ENCODE data around the gene PDE11A. TPM values are rescaled to one million over a fixed set of nuclear protein-coding genes. Genes with fewer than 3 reads are reported as not detected.
A peak's percentile ranks its signal among the peaks of the same experiment; 100 is the strongest.

The PDE11A gene
- total and polyA plus RNA-seq, 2 of the 13 experiments (the other 11 are each of a cell fraction or from before 2014, with no cell fraction given) = 1.2 to 1.7 TPM

GRCh38 chr2:178072383-178073301 lies at the start of gene PDE11A (continued):
- TF ChIP-seq AHDC1 (CRISPR knock-in tag; IDR thresholded peaks at IDR 0.05; ENCODE audit: borderline replicate concordance) (no peak; the same call in 1 of the 2 replicates), ZFX (CRISPR knock-in tag; IDR thresholded peaks at IDR 0.05; ENCODE audit: low read depth) (peak; percentile 81), RFX1 (IDR thresholded peaks at IDR 0.05) (no peak), SP2 (CRISPR knock-in tag; IDR thresholded peaks at IDR 0.05) (no peak), MAF1 (CRISPR knock-in tag; IDR thresholded peaks at IDR 0.05; ENCODE audit: borderline replicate concordance) (peak; percentile 54; the same call in 1 of the 2 replicates), ZNF839 (CRISPR knock-in tag; IDR thresholded peaks at IDR 0.05; ENCODE audit: borderline replicate concordance) (no peak), TEAD2 (CRISPR knock-in tag; IDR thresholded peaks at IDR 0.05) (no peak), SIX1 (CRISPR knock-in tag; IDR thresholded peaks at IDR 0.05; ENCODE audit: borderline replicate concordance) (peak; percentile 83; the same call in 1 of the 2 replicates), JUN (CRISPR knock-in tag; IDR thresholded peaks at IDR 0.05) (0 out of 2 replicates have a peak, but pooled peaks have one; percentile 55)
- TF ChIP-seq, protein P1, sequence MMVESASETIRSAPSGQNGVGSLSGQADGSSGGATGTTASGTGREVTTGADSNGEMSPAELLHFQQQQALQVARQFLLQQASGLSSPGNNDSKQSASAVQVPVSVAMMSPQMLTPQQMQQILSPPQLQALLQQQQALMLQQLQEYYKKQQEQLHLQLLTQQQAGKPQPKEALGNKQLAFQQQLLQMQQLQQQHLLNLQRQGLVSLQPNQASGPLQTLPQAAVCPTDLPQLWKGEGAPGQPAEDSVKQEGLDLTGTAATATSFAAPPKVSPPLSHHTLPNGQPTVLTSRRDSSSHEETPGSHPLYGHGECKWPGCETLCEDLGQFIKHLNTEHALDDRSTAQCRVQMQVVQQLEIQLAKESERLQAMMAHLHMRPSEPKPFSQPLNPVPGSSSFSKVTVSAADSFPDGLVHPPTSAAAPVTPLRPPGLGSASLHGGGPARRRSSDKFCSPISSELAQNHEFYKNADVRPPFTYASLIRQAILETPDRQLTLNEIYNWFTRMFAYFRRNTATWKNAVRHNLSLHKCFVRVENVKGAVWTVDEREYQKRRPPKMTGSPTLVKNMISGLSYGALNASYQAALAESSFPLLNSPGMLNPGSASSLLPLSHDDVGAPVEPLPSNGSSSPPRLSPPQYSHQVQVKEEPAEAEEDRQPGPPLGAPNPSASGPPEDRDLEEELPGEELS (CRISPR knock-in tag; IDR thresholded peaks at IDR 0.05) = peak; percentile 60
- TF ChIP-seq, protein P2, sequence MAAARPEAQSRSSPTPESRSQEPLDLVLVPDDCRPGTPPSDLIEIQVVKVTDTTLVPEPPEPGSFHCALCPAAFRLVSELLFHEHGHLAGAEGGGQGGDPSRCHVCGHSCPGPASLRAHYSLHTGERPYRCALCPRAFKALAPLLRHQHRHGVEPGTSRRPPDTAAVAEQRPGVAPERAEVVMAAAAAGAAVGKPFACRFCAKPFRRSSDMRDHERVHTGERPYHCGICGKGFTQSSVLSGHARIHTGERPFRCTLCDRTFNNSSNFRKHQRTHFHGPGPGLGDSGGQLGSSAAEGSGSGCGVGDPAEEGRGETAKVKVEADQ (CRISPR knock-in tag; IDR thresholded peaks at IDR 0.05; ENCODE audit: borderline replicate concordance) = 0 out of 2 replicates have a peak, but pooled peaks have one; percentile 61
- TF ChIP-seq, protein P3, sequence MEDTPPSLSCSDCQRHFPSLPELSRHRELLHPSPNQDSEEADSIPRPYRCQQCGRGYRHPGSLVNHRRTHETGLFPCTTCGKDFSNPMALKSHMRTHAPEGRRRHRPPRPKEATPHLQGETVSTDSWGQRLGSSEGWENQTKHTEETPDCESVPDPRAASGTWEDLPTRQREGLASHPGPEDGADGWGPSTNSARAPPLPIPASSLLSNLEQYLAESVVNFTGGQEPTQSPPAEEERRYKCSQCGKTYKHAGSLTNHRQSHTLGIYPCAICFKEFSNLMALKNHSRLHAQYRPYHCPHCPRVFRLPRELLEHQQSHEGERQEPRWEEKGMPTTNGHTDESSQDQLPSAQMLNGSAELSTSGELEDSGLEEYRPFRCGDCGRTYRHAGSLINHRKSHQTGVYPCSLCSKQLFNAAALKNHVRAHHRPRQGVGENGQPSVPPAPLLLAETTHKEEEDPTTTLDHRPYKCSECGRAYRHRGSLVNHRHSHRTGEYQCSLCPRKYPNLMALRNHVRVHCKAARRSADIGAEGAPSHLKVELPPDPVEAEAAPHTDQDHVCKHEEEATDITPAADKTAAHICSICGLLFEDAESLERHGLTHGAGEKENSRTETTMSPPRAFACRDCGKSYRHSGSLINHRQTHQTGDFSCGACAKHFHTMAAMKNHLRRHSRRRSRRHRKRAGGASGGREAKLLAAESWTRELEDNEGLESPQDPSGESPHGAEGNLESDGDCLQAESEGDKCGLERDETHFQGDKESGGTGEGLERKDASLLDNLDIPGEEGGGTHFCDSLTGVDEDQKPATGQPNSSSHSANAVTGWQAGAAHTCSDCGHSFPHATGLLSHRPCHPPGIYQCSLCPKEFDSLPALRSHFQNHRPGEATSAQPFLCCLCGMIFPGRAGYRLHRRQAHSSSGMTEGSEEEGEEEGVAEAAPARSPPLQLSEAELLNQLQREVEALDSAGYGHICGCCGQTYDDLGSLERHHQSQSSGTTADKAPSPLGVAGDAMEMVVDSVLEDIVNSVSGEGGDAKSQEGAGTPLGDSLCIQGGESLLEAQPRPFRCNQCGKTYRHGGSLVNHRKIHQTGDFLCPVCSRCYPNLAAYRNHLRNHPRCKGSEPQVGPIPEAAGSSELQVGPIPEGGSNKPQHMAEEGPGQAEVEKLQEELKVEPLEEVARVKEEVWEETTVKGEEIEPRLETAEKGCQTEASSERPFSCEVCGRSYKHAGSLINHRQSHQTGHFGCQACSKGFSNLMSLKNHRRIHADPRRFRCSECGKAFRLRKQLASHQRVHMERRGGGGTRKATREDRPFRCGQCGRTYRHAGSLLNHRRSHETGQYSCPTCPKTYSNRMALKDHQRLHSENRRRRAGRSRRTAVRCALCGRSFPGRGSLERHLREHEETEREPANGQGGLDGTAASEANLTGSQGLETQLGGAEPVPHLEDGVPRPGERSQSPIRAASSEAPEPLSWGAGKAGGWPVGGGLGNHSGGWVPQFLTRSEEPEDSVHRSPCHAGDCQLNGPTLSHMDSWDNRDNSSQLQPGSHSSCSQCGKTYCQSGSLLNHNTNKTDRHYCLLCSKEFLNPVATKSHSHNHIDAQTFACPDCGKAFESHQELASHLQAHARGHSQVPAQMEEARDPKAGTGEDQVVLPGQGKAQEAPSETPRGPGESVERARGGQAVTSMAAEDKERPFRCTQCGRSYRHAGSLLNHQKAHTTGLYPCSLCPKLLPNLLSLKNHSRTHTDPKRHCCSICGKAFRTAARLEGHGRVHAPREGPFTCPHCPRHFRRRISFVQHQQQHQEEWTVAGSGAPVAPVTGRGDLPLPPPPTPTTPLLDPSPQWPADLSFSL (CRISPR knock-in tag; IDR thresholded peaks at IDR 0.05) = no peak
